HepG2 (cell line): ENCODE measurements around the gene GNG7. TPM values are rescaled to one million over a fixed set of nuclear protein-coding genes. Genes with fewer than 3 reads are reported as not detected.

Experiments used
- ATM ChIP-seq: fragments of 450-650 bp; IDR thresholded peaks from 2 replicates; pipeline ENCODE4 v1.7.1; 2017; ENCODE audit warnings: mild to moderate bottlenecking, borderline replicate concordance
- CBX5 ChIP-seq: sonication (generic); formaldehyde crosslinking; IDR thresholded peaks from 2 replicates; pipeline ENCODE4 v1.4.0; 2020; ENCODE audit warnings: missing genetic modification reagents, borderline replicate concordance
- IKZF1 ChIP-seq: fragments of 450-650 bp; IDR thresholded peaks from 2 replicates; pipeline ENCODE4 v1.7.1; 2016
- MBD4 ChIP-seq: IDR thresholded peaks from 2 replicates; pipeline ENCODE4 v1.6.1; 2012; ENCODE audit warnings: low read length, inconsistent platforms, borderline replicate concordance
- REPIN1 ChIP-seq: sonication (generic); formaldehyde crosslinking; IDR thresholded peaks from 2 replicates; pipeline ENCODE4 v1.8.0; 2022; ENCODE audit warnings: missing genetic modification reagents, low read depth, mild to moderate bottlenecking, borderline replicate concordance
- SMC3 ChIP-seq: IDR thresholded peaks from 2 replicates; pipeline ENCODE4 v1.6.1; 2011; ENCODE audit warnings: low read length, improper control_type of control experiment
- ZNF296 ChIP-seq: sonication (generic); formaldehyde crosslinking; conservative IDR thresholded peaks from 2 replicates; pipeline ENCODE4 v1.5.0; 2020; ENCODE audit warnings: mild to moderate bottlenecking, missing genetic modification reagents
- ZNF510 ChIP-seq: sonication (generic); formaldehyde crosslinking; IDR thresholded peaks from 2 replicates; pipeline ENCODE4 v1.4.0; 2020; ENCODE audit warnings: low read depth, mild to moderate bottlenecking, missing genetic modification reagents
- polyA plus RNA-seq, 8 experiments: library from polyadenylated mRNA; depleted of rRNA in 3 of 8; stranded (reverse) in 7 of 8; unstranded in 1 of 8; fragments of >200 nt; fragmentation: Illumina TruSeq in 4 of 8; extraction: Trizol in 4 of 8; gene quantifications; 2 replicates each; pipeline versions ENCODE4 v1.2.1 to v1.2.3, GENCODE V29; 2011 to 2016; ENCODE audit warnings: low read depth in 4 of 8, missing spikeins in 1 of 8, mixed read lengths in 1 of 8; ENCODE audit not compliant: insufficient read depth in 1 of 8
- total RNA-seq, 5 experiments: library from RNA; depleted of rRNA; stranded (reverse); fragments of >200 nt; fragmentation: Illumina TruSeq; extraction: Trizol; gene quantifications; 2 replicates each; pipeline ENCODE4 v1.2.3, GENCODE V29; 2016; ENCODE audit warnings: low read depth in 1 of 5
- TF ChIP-seq, protein P1 (sequence below): sonication (generic); formaldehyde crosslinking; IDR thresholded peaks from 2 replicates; pipeline ENCODE4 v1.4.0; 2020; ENCODE audit warnings: mild to moderate bottlenecking, missing genetic modification reagents
- TF ChIP-seq, protein P2 (sequence below): sonication (generic); formaldehyde crosslinking; IDR thresholded peaks from 2 replicates; pipeline ENCODE4 v1.9.0; 2021; ENCODE audit warnings: missing genetic modification reagents, mild to moderate bottlenecking, borderline replicate concordance
- TF ChIP-seq, protein P3 (sequence below), 2 experiments: sonication (generic) in 1 of 2; formaldehyde crosslinking in 1 of 2; IDR thresholded peaks; 2 replicates each; pipeline versions ENCODE4 v1.5.1 to v1.6.1; 2011 to 2020; ENCODE audit warnings: borderline replicate concordance in 1 of 2, low read depth in 1 of 2, low read length in 1 of 2, mild to moderate bottlenecking in 1 of 2, missing genetic modification reagents in 1 of 2, moderate library complexity in 1 of 2
- TF ChIP-seq, protein P4 (sequence below): sonication (generic); formaldehyde crosslinking; IDR thresholded peaks from 2 replicates; pipeline ENCODE4 v1.9.0; 2022; ENCODE audit warnings: low read depth, missing genetic modification reagents
- TF ChIP-seq, protein P5 (sequence below): sonication (generic); formaldehyde crosslinking; IDR thresholded peaks from 2 replicates; pipeline ENCODE4 v1.4.0; 2020; ENCODE audit warnings: missing genetic modification reagents
- TF ChIP-seq, protein P6 (sequence below): sonication (generic); formaldehyde crosslinking; IDR thresholded peaks from 2 replicates; pipeline ENCODE4 v1.4.0; 2020; ENCODE audit warnings: missing genetic modification reagents

Gene GNG7
- total and polyA plus RNA-seq, 2 of the 13 experiments (the other 11 are each of a cell fraction or from before 2014, with no cell fraction given) = 1.4 to 3.3 TPM

DNA sequence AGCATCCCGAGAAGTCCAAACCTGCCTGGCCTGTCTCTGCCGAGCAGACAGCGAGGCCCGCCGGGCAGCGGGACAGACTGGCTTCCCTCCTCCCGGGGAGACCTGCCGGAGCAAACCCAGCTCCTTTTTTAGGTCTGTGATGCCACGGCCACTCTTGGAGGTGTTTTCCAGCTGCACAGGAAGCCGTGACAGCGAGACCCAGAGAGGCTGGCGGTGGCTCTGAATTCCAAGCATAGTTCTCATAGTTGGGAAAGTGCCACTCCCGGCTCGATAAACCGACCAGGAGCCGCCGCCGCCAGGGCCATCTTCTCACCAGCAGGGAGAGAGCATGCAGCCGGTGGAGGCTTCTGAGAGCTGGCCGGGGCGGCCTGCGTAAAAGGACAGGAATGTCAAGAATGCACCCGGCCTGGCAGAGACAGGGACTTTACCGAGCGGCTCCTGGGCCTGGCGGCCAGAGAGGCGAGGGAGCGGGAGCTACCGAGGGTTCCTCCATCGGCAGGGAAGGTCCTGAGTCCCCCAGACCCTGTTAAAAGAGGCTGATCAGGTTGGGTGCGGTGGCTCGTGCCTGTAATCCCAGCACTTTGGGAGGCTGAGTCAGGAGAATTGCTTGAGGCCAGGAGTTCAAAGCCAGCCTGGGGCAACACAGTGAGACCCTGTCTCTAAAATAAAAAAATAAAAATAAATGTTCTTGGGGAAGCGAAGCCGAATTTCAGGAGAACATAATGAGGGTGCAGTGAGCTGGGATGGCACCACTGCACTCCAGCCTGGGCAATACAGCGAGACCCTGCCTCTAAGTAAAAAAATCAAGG is 161.6 kb downstream of the GNG7 start (continued):
- TF ChIP-seq, protein P1, sequence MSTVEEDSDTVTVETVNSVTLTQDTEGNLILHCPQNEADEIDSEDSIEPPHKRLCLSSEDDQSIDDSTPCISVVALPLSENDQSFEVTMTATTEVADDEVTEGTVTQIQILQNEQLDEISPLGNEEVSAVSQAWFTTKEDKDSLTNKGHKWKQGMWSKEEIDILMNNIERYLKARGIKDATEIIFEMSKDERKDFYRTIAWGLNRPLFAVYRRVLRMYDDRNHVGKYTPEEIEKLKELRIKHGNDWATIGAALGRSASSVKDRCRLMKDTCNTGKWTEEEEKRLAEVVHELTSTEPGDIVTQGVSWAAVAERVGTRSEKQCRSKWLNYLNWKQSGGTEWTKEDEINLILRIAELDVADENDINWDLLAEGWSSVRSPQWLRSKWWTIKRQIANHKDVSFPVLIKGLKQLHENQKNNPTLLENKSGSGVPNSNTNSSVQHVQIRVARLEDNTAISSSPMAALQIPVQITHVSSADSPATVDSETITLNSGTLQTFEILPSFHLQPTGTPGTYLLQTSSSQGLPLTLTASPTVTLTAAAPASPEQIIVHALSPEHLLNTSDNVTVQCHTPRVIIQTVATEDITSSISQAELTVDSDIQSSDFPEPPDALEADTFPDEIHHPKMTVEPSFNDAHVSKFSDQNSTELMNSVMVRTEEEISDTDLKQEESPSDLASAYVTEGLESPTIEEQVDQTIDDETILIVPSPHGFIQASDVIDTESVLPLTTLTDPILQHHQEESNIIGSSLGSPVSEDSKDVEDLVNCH = no peak
- TF ChIP-seq, protein P2, sequence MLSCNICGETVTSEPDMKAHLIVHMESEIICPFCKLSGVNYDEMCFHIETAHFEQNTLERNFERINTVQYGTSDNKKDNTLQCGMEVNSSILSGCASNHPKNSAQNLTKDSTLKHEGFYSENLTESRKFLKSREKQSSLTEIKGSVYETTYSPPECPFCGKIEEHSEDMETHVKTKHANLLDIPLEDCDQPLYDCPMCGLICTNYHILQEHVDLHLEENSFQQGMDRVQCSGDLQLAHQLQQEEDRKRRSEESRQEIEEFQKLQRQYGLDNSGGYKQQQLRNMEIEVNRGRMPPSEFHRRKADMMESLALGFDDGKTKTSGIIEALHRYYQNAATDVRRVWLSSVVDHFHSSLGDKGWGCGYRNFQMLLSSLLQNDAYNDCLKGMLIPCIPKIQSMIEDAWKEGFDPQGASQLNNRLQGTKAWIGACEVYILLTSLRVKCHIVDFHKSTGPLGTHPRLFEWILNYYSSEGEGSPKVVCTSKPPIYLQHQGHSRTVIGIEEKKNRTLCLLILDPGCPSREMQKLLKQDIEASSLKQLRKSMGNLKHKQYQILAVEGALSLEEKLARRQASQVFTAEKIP (CRISPR knock-in tag) = no peak
- TF ChIP-seq ZNF296 = no peak
- no peak for TF ChIP-seq IKZF1
- TF ChIP-seq, protein P3, sequence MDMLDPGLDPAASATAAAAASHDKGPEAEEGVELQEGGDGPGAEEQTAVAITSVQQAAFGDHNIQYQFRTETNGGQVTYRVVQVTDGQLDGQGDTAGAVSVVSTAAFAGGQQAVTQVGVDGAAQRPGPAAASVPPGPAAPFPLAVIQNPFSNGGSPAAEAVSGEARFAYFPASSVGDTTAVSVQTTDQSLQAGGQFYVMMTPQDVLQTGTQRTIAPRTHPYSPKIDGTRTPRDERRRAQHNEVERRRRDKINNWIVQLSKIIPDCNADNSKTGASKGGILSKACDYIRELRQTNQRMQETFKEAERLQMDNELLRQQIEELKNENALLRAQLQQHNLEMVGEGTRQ (IDR thresholded peaks at IDR 0.05; ENCODE audit: low read depth, low read length) = no peak
- TF ChIP-seq, protein P3 (CRISPR knock-in tag; IDR thresholded peaks at IDR 0.05; ENCODE audit: borderline replicate concordance) = no peak
- TF ChIP-seq ATM = no peak
- TF ChIP-seq REPIN1 = peak; percentile 55; the same call in 1 of the 2 replicates
- no peak for TF ChIP-seq SMC3
- TF ChIP-seq, protein P4, sequence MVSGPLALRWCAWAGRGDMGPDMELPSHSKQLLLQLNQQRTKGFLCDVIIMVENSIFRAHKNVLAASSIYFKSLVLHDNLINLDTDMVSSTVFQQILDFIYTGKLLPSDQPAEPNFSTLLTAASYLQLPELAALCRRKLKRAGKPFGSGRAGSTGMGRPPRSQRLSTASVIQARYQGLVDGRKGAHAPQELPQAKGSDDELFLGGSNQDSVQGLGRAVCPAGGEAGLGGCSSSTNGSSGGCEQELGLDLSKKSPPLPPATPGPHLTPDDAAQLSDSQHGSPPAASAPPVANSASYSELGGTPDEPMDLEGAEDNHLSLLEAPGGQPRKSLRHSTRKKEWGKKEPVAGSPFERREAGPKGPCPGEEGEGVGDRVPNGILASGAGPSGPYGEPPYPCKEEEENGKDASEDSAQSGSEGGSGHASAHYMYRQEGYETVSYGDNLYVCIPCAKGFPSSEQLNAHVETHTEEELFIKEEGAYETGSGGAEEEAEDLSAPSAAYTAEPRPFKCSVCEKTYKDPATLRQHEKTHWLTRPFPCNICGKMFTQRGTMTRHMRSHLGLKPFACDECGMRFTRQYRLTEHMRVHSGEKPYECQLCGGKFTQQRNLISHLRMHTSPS = peak; percentile 94
- TF ChIP-seq MBD4 = no peak
- TF ChIP-seq ZNF510 (CRISPR knock-in tag) = no peak
- TF ChIP-seq, protein P5, sequence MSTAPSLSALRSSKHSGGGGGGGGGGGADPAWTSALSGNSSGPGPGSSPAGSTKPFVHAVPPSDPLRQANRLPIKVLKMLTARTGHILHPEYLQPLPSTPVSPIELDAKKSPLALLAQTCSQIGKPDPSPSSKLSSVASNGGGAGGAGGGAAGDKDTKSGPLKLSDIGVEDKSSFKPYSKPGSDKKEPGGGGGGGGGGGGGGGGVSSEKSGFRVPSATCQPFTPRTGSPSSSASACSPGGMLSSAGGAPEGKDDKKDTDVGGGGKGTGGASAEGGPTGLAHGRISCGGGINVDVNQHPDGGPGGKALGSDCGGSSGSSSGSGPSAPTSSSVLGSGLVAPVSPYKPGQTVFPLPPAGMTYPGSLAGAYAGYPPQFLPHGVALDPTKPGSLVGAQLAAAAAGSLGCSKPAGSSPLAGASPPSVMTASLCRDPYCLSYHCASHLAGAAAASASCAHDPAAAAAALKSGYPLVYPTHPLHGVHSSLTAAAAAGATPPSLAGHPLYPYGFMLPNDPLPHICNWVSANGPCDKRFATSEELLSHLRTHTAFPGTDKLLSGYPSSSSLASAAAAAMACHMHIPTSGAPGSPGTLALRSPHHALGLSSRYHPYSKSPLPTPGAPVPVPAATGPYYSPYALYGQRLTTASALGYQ (CRISPR knock-in tag) = peak; percentile 89; the same call in 1 of the 2 replicates
- TF ChIP-seq, protein P6, sequence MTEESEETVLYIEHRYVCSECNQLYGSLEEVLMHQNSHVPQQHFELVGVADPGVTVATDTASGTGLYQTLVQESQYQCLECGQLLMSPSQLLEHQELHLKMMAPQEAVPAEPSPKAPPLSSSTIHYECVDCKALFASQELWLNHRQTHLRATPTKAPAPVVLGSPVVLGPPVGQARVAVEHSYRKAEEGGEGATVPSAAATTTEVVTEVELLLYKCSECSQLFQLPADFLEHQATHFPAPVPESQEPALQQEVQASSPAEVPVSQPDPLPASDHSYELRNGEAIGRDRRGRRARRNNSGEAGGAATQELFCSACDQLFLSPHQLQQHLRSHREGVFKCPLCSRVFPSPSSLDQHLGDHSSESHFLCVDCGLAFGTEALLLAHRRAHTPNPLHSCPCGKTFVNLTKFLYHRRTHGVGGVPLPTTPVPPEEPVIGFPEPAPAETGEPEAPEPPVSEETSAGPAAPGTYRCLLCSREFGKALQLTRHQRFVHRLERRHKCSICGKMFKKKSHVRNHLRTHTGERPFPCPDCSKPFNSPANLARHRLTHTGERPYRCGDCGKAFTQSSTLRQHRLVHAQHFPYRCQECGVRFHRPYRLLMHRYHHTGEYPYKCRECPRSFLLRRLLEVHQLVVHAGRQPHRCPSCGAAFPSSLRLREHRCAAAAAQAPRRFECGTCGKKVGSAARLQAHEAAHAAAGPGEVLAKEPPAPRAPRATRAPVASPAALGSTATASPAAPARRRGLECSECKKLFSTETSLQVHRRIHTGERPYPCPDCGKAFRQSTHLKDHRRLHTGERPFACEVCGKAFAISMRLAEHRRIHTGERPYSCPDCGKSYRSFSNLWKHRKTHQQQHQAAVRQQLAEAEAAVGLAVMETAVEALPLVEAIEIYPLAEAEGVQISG (CRISPR knock-in tag) = peak; percentile 71
- no peak; the same call in 1 of the 2 replicates for TF ChIP-seq CBX5 (CRISPR knock-in tag)
